HG03460 (cell line): ENCODE measurements around the gene ASCL5.
A peak's percentile ranks its signal among the peaks of the same experiment; 100 is the strongest.

Experiments used
- ATAC-seq: cut with Tn5 transposase; IDR thresholded peaks from one replicate; pipeline ENCODE4 v1.9.1; 2021; ENCODE audit not compliant: unreplicated experiment

Gene ASCL5

DNA sequence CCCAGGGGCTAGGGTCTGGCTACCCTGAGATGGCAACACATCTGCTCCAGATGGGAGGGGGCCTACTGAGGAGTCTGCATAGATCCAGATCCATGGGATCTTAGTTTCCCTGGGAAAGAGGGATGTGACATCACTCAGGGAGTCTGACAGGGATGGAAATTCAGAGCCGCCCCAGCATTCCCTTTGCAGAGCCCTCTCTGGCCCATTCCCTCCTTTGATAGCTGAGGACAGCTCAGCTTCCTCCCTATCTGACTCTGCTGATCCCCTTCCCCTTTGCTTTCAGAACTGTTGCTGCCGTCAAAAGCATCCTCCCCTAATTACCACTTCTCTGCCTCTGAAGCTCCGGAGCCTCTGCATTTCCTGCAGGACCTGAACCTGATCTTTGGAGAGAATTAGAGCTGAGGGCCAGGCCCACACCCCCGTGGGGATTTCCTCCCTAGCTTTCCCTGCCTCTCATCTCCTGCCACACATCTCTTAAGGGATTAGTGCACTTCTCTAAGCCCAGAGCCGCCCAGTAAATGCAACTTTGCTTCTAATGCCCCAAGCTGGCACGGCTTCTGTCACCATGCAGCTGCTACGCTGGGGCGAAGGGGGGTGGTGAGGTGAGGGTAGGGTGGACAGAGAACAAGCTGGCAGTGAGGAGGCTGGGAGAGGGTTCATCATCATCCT is 9.5 kb upstream of the ASCL5 start:
- ATAC-seq: no peak

DNA sequence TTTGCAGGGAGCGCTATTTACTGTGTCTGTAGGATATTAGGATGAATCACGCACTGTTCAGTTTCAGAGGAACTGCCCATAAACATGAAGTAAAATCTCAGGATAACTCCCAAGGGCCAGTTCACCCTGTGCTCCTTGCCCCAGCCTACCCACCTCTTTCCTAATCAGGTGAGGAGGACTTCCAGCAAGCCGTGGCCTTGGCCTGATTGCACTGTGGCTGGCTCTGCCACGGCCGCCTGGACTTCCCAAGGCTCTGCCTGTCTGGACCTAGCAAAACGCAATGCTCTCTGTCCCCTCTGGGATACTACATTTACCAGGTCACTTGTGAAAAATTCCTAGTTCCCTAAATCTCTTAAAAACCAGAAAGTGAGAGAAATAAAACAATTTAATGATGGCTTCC is 7.4 kb upstream of the ASCL5 start:
- no peak for ATAC-seq

DNA sequence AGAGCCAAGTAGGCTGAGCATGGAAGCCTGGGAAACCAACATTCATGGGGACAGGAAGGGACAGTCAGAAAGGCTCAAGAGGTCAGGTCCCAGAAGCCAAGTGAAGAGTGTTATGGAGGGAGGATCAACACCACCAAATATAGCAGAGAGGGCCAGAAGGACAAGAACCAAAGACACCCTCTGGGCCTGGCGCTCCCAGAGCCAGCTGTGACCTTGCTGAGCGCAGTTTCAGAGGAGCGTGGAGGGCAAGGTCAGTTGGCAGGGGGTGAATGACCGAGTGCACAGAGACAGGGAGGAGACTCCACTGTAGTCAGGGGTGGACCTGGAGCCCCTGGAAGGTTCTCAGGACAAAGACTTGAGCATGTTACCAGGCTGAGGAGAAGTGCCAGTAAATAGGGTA is 4.4 kb upstream of the ASCL5 start:
- ATAC-seq: no peak

DNA sequence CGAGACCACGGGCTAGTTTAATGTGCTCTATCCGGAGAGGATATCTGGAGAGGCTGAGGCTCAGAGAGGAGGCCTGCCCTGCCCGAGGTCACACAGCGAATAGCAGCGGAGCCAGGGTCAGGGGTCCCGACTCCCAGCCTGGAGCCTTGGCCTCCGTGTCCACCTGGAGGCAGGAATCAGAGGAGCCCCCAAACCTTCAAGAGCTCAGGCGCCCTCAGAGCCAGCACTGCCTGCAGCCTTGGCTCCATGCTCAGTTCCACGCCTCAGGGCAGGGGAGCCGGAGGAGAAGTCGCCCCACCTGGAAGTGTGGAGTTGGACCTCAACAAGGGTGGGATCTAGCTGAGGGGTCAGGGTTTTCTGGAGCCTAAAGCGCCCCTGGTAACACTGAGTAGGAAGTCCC is 2.0 kb upstream of the ASCL5 start:
- ATAC-seq: no peak

DNA sequence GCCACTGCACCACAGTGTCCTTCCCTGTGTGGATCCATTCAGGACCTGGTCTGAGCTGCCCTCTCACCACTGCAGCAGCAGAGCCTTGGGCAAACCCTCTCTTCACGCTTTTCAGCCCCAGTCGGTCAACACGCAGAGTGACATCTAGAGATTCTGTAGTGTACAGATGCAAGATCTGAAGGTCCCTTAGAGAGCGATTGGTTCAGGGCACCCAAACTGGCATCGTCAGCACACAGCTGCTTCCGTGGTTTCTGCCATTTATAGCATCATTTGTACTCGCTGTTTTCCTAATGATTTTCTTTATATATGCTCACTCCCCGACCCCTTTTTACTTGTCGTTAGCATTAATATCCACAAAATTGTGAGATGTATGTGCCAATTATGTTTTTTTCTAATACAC is 1.5 kb upstream of the ASCL5 start:
- no peak for ATAC-seq

DNA sequence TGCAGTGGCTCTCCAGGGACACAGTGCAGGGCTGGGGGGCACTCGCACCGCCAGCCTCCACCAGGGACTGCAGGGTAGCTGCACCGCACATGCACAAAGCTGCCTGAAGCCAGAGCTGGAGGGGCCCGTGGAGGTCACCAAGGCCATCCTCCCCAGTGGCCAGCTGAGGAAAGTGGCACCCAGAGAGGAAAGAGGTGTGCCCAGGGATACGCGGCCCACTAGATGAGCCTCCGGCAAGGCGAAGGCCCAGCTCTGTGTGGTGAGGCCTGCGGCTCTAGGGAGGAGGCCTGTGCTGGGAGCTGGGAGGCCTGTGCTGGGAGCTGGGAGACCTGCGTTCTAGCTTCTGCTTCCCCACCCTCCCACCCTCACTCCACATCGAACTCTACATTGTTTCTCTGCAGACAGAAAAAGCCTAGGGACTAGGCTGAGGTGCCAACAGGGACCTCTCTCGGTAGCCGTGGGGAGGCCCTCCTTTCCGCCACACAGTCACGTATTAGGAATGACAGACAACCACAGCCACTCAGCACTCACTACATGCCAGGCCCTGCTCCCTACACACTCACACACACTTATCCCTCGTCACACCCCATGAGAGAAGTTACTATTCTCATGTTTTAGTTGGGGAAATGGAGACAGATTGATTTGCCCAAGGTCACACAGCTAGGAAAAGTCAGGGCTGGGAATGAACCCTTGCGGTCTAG is 921 bp upstream of the ASCL5 start:
- ATAC-seq: no peak

DNA sequence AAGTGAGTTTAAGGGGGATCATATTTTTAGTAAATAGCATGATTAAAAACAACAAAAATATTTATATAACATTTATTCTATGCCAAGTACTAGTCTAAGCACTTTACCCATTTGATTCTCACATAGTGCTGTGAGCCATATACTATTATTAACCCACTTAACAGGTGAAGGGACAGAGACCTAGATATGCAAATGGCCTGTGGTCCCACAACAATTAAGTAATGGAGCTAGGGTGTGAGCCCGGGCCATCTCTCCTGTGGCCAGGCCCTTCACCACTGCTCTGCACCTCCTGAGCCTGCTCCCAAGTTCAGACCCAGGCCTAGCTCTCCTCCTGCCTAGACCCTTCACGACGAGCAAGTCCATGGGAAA is 537 bp downstream of the ASCL5 start:
- ATAC-seq: no peak

DNA sequence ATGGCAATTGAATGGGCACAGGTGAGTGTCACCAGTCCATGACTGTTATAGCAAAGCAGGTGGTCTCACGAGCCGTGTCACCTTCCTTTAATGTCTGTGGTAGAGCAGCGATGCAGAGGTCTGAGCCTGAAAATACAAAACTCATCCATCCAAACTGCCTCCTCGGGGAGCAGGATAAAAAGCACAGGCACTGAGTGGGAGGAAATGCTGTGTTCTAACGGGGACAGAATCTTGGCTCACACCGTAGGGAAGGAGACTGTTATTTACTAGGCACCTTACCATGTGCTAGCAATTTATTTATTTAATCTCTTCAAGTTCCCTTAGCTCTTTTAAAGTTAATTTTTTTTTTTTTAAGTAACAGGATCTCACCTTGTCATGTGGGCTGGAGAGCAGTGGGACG is 1.2 kb downstream of the ASCL5 start:
- no peak for ATAC-seq

DNA sequence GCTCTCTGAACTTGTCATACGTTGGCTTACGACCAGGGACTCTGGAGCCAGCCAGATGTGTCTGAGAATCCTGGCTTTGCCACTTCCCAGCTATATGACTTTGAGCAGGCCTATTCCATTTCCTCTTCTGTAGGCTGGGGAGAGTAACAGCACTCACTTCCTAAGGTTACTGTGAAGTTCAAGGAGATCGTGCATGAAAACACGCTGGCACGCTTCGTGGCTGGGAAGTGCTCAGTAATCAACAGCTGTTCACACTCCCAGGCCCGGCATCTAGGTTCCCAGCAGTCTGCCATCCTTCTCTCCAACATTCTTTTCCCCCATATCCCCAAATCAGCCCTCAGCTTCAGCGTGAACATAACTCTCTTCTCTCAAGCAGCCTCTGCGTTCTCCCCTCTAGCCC is 2.0 kb downstream of the ASCL5 start:
- ATAC-seq: no peak

DNA sequence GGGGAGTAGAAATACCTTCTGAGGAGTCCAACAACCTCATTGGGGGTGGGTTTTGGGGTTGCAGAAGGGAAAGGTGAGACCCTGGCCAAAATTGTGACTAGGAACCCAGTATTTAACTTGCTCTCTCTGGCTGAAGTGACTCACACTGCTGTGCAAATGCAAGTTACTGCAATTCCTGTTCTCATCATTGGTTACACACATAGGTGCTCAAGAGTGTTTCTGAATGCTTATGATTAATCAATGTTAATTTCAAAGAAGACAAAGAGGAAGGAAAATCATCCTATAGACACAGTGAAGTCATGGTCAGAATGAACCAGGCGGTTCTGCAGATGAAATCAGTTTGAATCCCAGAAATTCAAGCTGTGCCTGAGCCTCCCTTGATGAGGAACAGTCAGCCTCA is 3.1 kb downstream of the ASCL5 start:
- ATAC-seq: no peak

DNA sequence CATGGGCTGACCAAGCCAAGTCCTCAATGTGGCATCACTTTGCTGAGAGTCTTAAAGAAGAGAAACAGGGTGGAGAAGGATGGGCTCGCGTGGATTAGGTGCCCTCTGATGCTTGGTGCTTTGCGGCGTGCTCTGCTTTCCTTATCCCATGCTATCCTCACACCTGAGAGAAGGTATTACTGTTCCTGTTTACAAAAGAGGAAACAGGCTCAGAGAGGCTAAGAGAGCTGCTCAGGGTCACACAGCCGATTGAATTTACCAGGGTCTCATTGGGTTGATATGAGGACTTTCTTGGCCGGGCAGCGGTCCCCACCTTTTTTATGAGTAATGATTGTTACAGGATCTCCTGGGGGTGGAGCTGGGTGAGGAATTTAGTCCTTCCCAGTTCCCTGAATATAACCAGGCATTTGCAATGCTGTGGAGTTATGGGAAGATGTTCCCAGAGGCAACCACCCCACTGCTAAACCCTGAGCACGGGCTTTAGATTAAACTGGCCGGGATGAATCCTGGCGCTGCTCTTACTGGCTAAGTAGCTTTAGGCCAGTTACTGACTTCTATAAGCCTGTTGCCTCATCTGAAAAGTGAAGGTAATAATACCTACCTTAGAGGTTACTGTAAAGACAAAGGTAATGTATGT is 4.5 kb downstream of the ASCL5 start:
- ATAC-seq: no peak

DNA sequence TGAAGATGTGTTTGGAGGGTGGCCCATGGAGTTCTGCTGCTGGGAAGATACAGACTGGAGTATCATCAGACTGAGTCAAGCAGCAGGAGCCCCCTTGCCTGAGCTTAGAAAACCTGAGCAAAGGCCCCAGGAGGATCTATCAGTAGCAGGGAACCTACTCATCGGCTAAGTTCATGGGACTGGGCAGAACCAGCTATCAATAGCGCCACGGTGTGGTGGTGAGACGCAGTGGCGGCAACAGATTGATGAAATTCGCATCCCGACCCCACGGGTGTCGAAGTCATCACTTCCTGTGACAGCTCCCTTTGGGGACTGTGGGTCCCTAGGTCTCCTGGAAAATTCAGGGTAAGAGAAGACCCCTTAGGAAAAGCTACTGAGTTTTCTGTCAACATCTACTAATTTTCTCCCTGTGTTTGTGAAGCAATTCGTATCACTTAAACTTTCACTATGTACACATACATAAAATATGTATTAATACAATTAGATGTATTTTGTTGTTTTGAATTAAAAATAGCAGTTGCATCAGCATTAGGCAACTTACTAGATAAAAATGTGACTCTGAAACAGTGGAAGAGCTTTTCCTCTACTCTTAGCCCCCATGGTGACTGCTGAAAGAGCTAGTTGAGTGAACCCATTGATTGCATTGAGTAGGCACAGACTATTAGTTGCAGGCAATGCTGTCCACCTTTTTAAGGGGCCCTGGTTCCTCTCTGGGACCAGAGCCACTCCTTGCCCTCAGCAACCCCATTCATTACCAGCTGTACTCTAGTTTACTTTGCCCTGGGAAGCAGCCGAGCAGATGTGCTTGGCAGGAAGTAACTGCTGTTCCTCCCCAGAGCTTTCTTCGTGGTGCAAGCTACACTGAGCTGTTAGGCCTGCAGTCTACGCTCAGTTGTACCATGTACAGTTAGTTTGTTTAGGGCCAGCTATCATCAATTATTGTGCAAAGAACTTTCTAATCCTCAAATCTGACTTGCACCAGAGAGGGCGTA is 7.5 kb downstream of the ASCL5 start:
- no peak for ATAC-seq

DNA sequence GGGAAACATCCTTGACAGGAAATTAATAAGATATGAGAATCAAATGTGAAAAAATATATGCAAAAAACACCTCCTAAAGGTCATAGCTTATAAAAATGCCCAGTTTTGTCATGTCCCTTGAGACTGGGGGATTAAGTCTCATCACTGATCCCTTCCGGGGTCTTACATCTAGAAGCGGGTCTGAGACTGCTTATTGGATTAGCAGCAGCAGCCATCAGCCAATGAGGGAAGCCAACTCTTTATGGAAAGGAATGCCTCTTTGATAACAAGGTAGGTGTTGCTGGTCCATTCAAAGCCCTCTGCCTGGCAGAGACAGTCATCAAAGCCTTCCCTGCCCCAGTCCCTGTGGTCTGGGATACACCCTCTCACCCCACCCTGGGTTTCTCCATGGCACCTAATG is 10.9 kb downstream of the ASCL5 start:
- ATAC-seq: no peak

DNA sequence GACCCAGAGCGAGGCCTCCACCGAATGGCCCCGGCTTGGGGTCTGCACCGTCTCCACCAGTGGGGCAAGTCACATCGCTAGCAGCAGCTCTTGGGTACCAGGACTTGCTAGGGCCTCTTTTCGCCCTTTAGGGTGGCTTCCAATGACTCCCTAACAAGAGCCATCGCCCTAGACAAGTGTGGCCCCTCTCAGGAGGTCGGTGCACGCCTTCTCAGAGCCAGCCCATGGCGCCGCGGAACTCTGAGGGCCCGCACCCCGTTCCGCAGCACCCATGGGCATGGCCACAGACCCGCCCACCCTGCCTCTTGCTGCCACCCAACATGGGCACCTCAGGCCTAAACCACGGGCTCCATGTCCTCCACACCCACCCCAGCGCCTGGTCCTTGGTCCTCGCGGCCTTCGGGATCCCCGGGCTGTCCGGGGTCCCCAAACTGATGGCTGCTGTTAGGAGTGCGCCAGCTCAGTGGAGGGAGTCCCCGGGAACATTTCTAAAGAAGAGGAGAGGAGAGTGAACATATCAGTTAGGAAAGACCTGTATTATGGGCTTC is 11.5 kb downstream of the ASCL5 start:
- ATAC-seq: no peak

DNA sequence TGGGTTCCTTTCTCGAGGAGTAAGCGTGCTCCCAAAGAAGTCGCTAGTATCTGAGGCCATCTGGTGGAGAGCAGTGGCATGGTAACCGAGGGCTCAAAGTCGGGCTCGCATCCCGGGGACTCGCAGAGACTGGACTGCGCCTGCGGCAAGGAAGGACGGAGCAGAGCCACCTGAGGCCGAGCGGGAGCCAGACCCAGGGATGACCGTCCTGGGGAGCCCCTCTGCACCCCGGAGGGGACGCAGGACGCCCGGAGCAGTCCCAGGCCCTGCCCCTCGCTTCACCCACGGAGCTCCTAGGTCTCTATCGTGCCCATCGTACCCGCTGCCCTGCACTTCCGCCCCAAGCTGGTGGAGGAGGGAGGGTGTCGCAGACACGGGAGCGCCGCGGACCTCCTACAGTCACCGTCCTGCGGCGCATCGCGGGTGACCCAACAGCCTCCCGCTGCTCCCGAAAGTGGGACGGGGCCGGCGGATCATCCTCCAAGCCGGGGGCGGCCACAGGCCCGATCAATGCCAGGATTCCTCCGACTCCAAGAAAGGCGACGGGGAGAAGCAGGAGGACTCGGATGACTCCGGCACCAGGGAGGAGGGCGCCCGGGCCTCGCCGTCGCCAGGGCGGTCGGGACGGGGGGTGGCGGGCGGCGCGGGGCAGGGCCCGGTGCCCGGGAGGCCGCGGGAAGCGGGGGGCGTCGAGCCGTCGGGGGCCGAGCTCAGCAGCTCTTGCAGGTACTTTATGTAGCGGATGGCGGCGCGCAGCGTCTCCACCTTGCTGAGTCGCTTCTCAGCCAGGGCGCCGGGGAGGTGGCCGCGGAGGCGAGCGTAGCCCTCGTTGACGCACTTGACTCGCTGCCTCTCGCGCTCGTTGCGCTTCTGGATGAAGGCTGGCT is 12.5 kb downstream of the ASCL5 start:
- ATAC-seq: peak; percentile 90

DNA sequence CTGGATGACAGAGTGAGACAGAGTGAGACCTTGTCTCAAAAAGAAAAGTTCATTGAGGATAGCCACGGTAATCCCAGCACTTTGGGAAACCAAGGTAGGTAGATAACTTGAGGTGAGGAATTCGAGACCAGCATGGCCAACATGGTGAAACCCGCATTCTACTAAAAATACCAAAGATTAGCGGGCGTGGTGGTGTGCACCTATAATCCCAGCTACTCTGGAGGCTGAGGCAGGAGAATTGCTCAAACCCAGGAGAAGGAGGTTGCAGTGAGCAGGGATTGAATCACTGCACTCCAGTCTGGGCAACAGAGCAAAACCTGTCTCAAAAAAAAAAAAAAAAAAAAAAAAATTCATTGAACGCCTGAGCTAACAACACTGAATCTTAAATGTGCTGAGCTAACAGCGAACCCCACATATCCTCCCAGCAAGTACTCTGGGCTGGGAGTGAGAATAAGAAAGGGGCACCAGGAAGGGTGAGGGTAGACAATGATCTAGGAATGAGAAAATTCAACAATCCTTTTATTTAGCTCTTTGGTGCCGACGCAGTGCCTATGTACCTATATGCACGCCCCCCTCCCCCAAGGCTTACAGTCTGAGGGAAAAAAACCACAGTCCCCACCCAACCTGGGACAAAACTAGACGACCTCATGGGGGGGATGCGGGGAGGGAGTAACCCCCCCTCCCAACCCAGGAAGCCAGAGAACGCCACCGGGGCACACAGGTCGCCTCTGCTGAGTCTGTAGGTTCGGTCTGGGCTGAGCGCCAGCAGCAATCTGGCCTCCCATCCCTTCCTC is 13.3 kb downstream of the ASCL5 start:
- no peak for ATAC-seq

DNA sequence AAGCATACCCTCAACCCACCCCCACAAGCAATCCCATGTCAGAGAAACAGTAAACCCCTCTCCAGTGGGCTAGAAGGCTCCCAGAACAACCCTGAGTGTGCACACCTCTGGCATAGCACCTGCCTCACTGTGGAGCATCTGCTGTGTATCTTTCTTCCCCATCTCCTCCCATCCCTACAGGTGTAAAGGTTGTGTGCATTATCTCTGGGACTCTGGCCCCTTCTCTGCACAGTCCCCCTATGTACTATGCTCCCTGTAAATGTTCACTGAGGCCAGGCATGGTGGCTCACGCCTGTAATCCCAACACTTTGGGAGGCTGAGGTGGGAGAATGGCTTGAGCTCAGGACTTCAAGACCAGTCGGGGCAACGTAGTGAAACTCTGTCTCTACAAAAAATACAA is 14.1 kb downstream of the ASCL5 start:
- ATAC-seq: no peak

DNA sequence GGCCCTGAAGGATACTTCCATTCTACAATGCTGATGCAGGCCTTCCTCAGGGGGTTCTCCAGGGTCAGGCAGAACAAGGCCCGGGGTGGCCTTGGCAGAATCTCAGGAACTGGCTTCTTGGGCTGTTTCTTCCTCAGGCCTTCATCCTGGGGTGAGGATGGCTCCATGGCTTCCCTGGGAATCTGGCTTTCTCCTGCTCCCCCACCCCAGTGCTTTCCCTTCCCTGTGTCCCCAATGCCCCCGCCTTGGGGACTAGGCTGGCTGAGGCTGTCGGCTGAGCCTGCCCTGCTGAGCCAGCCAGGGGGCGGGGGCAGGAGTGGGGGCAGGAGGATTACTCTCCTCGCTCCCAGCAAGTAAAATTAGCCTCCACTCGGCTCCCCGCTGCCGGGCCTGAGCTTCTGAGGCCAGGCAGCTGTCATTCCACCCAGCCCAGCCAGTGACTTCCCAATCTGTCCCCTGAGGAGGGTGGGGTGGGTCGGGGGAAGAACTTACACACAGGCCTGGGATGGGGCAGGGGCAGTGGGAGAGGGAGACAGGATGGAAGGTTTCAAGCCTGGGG is 14.7 kb downstream of the ASCL5 start, which contains the start of gene CACNA1S:
CACNA1S (minus strand) TSS at position 254 of the 559 bp plus-strand sequence; CDS start at position 167, 87 bp downstream.
- no peak for ATAC-seq

DNA sequence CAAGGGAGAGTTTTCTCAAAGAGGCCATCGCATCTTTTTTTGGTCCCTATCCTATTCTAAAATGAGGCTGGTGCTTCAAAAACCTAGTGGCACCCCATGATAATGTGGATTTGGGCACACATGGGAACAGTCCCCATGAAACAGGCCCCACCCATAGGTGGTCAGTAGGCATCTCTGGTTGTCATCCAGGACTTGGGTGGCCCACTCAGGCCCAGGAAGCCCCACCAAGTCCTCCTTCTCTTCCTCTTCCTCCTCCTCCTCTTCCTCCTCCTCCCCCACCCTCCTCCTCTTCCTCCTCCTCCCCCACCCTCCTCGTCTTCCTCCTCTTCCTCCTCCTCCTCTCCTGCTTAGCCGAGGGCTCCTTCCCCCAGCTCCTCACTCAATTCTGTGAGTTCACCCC is 15.3 kb downstream of the ASCL5 start:
- no peak for ATAC-seq
